ENCODE measurements around the gene CCDC146. TPM values are rescaled to one million over a fixed set of nuclear protein-coding genes. Genes with fewer than 3 reads are reported as not detected.

CCDC146 gene
- total and polyA plus RNA-seq, 10 of the 15 experiments (the other 5 are each of a cell fraction or from before 2014, with no cell fraction given): 0.28 to 5.3 (median 1.3) TPM

GRCh38 chr7:77330169-77330882 lies 207.9 kb downstream of the CCDC146 start (continued):
- TF ChIP-seq RUNX3 (IDR thresholded peaks at IDR 0.05; ENCODE audit: low read length): peak; percentile 95
- no peak for TF ChIP-seq SMARCA5 (IDR thresholded peaks at IDR 0.05)
- TF ChIP-seq, protein P1, sequence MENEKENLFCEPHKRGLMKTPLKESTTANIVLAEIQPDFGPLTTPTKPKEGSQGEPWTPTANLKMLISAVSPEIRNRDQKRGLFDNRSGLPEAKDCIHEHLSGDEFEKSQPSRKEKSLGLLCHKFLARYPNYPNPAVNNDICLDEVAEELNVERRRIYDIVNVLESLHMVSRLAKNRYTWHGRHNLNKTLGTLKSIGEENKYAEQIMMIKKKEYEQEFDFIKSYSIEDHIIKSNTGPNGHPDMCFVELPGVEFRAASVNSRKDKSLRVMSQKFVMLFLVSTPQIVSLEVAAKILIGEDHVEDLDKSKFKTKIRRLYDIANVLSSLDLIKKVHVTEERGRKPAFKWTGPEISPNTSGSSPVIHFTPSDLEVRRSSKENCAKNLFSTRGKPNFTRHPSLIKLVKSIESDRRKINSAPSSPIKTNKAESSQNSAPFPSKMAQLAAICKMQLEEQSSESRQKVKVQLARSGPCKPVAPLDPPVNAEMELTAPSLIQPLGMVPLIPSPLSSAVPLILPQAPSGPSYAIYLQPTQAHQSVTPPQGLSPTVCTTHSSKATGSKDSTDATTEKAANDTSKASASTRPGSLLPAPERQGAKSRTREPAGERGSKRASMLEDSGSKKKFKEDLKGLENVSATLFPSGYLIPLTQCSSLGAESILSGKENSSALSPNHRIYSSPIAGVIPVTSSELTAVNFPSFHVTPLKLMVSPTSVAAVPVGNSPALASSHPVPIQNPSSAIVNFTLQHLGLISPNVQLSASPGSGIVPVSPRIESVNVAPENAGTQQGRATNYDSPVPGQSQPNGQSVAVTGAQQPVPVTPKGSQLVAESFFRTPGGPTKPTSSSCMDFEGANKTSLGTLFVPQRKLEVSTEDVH (IDR thresholded peaks at IDR 0.05; ENCODE audit: low read depth, partially characterized antibody): no peak
- no peak for TF ChIP-seq MYB (IDR thresholded peaks at IDR 0.05; ENCODE audit: borderline replicate concordance, low read depth, low read length)
- TF ChIP-seq NR2C1 (IDR thresholded peaks at IDR 0.05): no peak
- TF ChIP-seq POU2F2 (IDR thresholded peaks at IDR 0.05; ENCODE audit: borderline replicate concordance, low read depth, low read length): 0 out of 3 replicates have a peak, but pooled peaks have one; percentile 52
- peak; percentile 54; the same call in 1 of the 2 replicates for TF ChIP-seq CREB1 (IDR thresholded peaks at IDR 0.05; ENCODE audit: low read depth)
- peak; percentile 68; the same call in 1 of the 2 replicates for TF ChIP-seq FOXM1 (IDR thresholded peaks at IDR 0.05; ENCODE audit: low read depth, low read length)
- 0 out of 2 replicates have a peak, but pooled peaks have one; percentile 61 for TF ChIP-seq STAT3 (IDR thresholded peaks at IDR 0.05; ENCODE audit: low read depth, low read length)
- peak; percentile 66; the same call in 1 of the 2 replicates for TF ChIP-seq BMI1 (IDR thresholded peaks at IDR 0.05; ENCODE audit: borderline replicate concordance)
- TF ChIP-seq EP300 (IDR thresholded peaks at IDR 0.05; ENCODE audit: borderline replicate concordance in 1 of 2, control insufficient read depth in 1 of 2, low read depth in 2 of 2, low read length in 2 of 2): peak; percentile 46 to 88; a peak in 3 of 4 replicates
- TF ChIP-seq JUNB (IDR thresholded peaks at IDR 0.05): peak; percentile 88
- TF ChIP-seq GABPA (IDR thresholded peaks at IDR 0.05; ENCODE audit: low read depth): 0 out of 2 replicates have a peak, but pooled peaks have one; percentile 11
- TF ChIP-seq, protein P2, sequence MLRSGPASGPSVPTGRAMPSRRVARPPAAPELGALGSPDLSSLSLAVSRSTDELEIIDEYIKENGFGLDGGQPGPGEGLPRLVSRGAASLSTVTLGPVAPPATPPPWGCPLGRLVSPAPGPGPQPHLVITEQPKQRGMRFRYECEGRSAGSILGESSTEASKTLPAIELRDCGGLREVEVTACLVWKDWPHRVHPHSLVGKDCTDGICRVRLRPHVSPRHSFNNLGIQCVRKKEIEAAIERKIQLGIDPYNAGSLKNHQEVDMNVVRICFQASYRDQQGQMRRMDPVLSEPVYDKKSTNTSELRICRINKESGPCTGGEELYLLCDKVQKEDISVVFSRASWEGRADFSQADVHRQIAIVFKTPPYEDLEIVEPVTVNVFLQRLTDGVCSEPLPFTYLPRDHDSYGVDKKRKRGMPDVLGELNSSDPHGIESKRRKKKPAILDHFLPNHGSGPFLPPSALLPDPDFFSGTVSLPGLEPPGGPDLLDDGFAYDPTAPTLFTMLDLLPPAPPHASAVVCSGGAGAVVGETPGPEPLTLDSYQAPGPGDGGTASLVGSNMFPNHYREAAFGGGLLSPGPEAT (IDR thresholded peaks at IDR 0.05; ENCODE audit: low read depth): peak; percentile 87
- peak; percentile 92 for TF ChIP-seq NFIC (IDR thresholded peaks at IDR 0.05; ENCODE audit: low read depth, low read length)
- TF ChIP-seq, protein P3, sequence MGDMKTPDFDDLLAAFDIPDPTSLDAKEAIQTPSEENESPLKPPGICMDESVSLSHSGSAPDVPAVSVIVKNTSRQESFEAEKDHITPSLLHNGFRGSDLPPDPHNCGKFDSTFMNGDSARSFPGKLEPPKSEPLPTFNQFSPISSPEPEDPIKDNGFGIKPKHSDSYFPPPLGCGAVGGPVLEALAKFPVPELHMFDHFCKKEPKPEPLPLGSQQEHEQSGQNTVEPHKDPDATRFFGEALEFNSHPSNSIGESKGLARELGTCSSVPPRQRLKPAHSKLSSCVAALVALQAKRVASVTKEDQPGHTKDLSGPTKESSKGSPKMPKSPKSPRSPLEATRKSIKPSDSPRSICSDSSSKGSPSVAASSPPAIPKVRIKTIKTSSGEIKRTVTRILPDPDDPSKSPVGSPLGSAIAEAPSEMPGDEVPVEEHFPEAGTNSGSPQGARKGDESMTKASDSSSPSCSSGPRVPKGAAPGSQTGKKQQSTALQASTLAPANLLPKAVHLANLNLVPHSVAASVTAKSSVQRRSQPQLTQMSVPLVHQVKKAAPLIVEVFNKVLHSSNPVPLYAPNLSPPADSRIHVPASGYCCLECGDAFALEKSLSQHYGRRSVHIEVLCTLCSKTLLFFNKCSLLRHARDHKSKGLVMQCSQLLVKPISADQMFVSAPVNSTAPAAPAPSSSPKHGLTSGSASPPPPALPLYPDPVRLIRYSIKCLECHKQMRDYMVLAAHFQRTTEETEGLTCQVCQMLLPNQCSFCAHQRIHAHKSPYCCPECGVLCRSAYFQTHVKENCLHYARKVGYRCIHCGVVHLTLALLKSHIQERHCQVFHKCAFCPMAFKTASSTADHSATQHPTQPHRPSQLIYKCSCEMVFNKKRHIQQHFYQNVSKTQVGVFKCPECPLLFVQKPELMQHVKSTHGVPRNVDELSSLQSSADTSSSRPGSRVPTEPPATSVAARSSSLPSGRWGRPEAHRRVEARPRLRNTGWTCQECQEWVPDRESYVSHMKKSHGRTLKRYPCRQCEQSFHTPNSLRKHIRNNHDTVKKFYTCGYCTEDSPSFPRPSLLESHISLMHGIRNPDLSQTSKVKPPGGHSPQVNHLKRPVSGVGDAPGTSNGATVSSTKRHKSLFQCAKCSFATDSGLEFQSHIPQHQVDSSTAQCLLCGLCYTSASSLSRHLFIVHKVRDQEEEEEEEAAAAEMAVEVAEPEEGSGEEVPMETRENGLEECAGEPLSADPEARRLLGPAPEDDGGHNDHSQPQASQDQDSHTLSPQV (IDR thresholded peaks at IDR 0.05): no peak
- peak; percentile 19 for TF ChIP-seq SP1 (IDR thresholded peaks at IDR 0.05; ENCODE audit: low read depth, low read length)
- peak; percentile 89 for TF ChIP-seq IKZF1 (conservative IDR thresholded peaks at IDR 0.05)
- TF ChIP-seq IRF4 (IDR thresholded peaks at IDR 0.05; ENCODE audit: low read depth, low read length): peak; percentile 85
- TF ChIP-seq CHD2 (IDR thresholded peaks at IDR 0.05; ENCODE audit: borderline replicate concordance, low read depth, low read length): no peak; the same call in 1 of the 2 replicates
- peak; percentile 85 for TF ChIP-seq EED (IDR thresholded peaks at IDR 0.05; ENCODE audit: low read depth)
- TF ChIP-seq FOS (IDR thresholded peaks at IDR 0.05; ENCODE audit: borderline replicate concordance, extremely low read depth, insufficient read length): no peak
- TF ChIP-seq ZNF24 (IDR thresholded peaks at IDR 0.05): 0 out of 2 replicates have a peak, but pooled peaks have one; percentile 11

Data from GM12878 (cell line).